ENCODE results near the gene PSMB9.
"Not testable (repeated sequence)": the region's sequence is repeated elsewhere in the genome, so short reads cannot be mapped to it uniquely, and the experiment has no call there.

The PSMB9 gene

GRCh38 chr6:32865724-32866443 is 11.9 kb downstream of the PSMB9 start:
- TF ChIP-seq YY1 (IDR thresholded peaks at IDR 0.05; ENCODE audit: insufficient read depth, insufficient read length) (no peak), ZNF274 (IDR thresholded peaks at IDR 0.05; ENCODE audit: low read depth, low read length) (no peak), SUZ12 (IDR thresholded peaks at IDR 0.05; ENCODE audit: extremely low read depth, insufficient read depth, insufficient read length) (no peak)
- no peaks in the 10 kb centered on the region for H3K36me3 ChIP-seq (ENCODE audit: insufficient read depth, insufficient read length, low read length)
- no peaks in the 10 kb centered on the region for H3K9me3 ChIP-seq (ENCODE audit: insufficient read depth, low read length)
- no peak overlapping the region for H3K9ac ChIP-seq (ENCODE audit: insufficient read length, low read depth)
- H3K4me3 ChIP-seq (ENCODE audit: insufficient read length, low read depth), result no peak overlapping the region
- no peaks in the 10 kb centered on the region for H3K4me1 ChIP-seq (ENCODE audit: insufficient read depth, insufficient read length)
- DNase-seq (ENCODE audit: low read depth, low spot score), result no peak
- no peaks in the 10 kb centered on the region for H3K27me3 ChIP-seq (ENCODE audit: insufficient read depth, insufficient read length)

- no peak overlapping the region for H3K9ac ChIP-seq (ENCODE audit: insufficient read length, low read depth)
Measured at GRCh38 chr6:32867022-32867477, 13.1 kb downstream of the PSMB9 start.

GRCh38 chr6:32867554-32868256 is 13.7 kb downstream of the PSMB9 start:
- no peaks in the 10 kb centered on the region for H3K36me3 ChIP-seq (ENCODE audit: insufficient read depth, insufficient read length, low read length)
- H3K4me1 ChIP-seq (ENCODE audit: insufficient read depth, insufficient read length), result no peaks in the 10 kb centered on the region
- H3K27me3 ChIP-seq (ENCODE audit: insufficient read depth, insufficient read length), result no peaks in the 10 kb centered on the region
- H3K9me3 ChIP-seq (ENCODE audit: insufficient read depth, low read length), result no peaks in the 10 kb centered on the region
- no peak for DNase-seq (ENCODE audit: low read depth, low spot score)
- H3K9ac ChIP-seq (ENCODE audit: insufficient read length, low read depth), result no peak overlapping the region
- TF ChIP-seq SUZ12 (IDR thresholded peaks at IDR 0.05; ENCODE audit: extremely low read depth, insufficient read depth, insufficient read length), result no peak
- TF ChIP-seq ZNF274 (IDR thresholded peaks at IDR 0.05; ENCODE audit: low read depth, low read length), result no peak
- no peak for TF ChIP-seq YY1 (IDR thresholded peaks at IDR 0.05; ENCODE audit: insufficient read depth, insufficient read length)
- H3K4me3 ChIP-seq (ENCODE audit: insufficient read length, low read depth), result no peak overlapping the region

More at GRCh38 chr6:32867022-32867477, 13.1 kb downstream of the PSMB9 start:
- Histone ChIP-seq H3K4me1 (ENCODE audit: insufficient read depth, insufficient read length) (no peaks in the 10 kb centered on the region), H3K9me3 (ENCODE audit: insufficient read depth, low read length) (no peaks in the 10 kb centered on the region), H3K36me3 (ENCODE audit: insufficient read depth, insufficient read length, low read length) (no peaks in the 10 kb centered on the region), H3K4me3 (ENCODE audit: insufficient read length, low read depth) (no peak overlapping the region), H3K27me3 (ENCODE audit: insufficient read depth, insufficient read length) (no peaks in the 10 kb centered on the region)
- TF ChIP-seq SUZ12 (IDR thresholded peaks at IDR 0.05; ENCODE audit: extremely low read depth, insufficient read depth, insufficient read length) (no peak), ZNF274 (IDR thresholded peaks at IDR 0.05; ENCODE audit: low read depth, low read length) (no peak), YY1 (IDR thresholded peaks at IDR 0.05; ENCODE audit: insufficient read depth, insufficient read length) (no peak)
- no peak for DNase-seq (ENCODE audit: low read depth, low spot score)

GRCh38 chr6:32868257-32868788 is 14.3 kb downstream of the PSMB9 start:
- Histone ChIP-seq H3K9me3 (ENCODE audit: insufficient read depth, low read length) (no peaks in the 10 kb centered on the region), H3K4me3 (ENCODE audit: insufficient read length, low read depth) (no peak overlapping the region), H3K4me1 (ENCODE audit: insufficient read depth, insufficient read length) (no peaks in the 10 kb centered on the region), H3K36me3 (ENCODE audit: insufficient read depth, insufficient read length, low read length) (no peaks in the 10 kb centered on the region), H3K9ac (ENCODE audit: insufficient read length, low read depth) (no peak overlapping the region), H3K27me3 (ENCODE audit: insufficient read depth, insufficient read length) (no peaks in the 10 kb centered on the region)
- TF ChIP-seq YY1 (IDR thresholded peaks at IDR 0.05; ENCODE audit: insufficient read depth, insufficient read length) (no peak), ZNF274 (IDR thresholded peaks at IDR 0.05; ENCODE audit: low read depth, low read length) (no peak), SUZ12 (IDR thresholded peaks at IDR 0.05; ENCODE audit: extremely low read depth, insufficient read depth, insufficient read length) (no peak)
- DNase-seq (ENCODE audit: low read depth, low spot score), result no peak

GRCh38 chr6:32873947-32874346 is 20.0 kb downstream of the PSMB9 start:
- not testable (repeated sequence) for H3K9ac ChIP-seq (ENCODE audit: insufficient read length, low read depth); H3K4me3 ChIP-seq (ENCODE audit: insufficient read length, low read depth); H3K9me3 ChIP-seq (ENCODE audit: insufficient read depth, low read length); DNase-seq (ENCODE audit: low read depth, low spot score); H3K4me1 ChIP-seq (ENCODE audit: insufficient read depth, insufficient read length); H3K36me3 ChIP-seq (ENCODE audit: insufficient read depth, insufficient read length, low read length); H3K27me3 ChIP-seq (ENCODE audit: insufficient read depth, insufficient read length)

- Histone ChIP-seq H3K27me3 (ENCODE audit: insufficient read depth, insufficient read length) (no peaks in the 10 kb centered on the region), H3K9me3 (ENCODE audit: insufficient read depth, low read length) (no peaks in the 10 kb centered on the region), H3K4me3 (ENCODE audit: insufficient read length, low read depth) (no peak overlapping the region), H3K36me3 (ENCODE audit: insufficient read depth, insufficient read length, low read length) (no peaks in the 10 kb centered on the region), H3K4me1 (ENCODE audit: insufficient read depth, insufficient read length) (no peaks in the 10 kb centered on the region), H3K9ac (ENCODE audit: insufficient read length, low read depth) (no peak overlapping the region)
- DNase-seq (ENCODE audit: low read depth, low spot score), result no peak
- no peak for TF ChIP-seq YY1 (IDR thresholded peaks at IDR 0.05; ENCODE audit: insufficient read depth, insufficient read length)
- TF ChIP-seq ZNF274 (IDR thresholded peaks at IDR 0.05; ENCODE audit: low read depth, low read length), result no peak
- TF ChIP-seq SUZ12 (IDR thresholded peaks at IDR 0.05; ENCODE audit: extremely low read depth, insufficient read depth, insufficient read length), result no peak
Measured at GRCh38 chr6:32876603-32877002, 22.6 kb downstream of the PSMB9 start.

GRCh38 chr6:32879691-32880090 is 25.7 kb downstream of the PSMB9 start:
- TF ChIP-seq SUZ12 (IDR thresholded peaks at IDR 0.05; ENCODE audit: extremely low read depth, insufficient read depth, insufficient read length) (no peak), ZNF274 (IDR thresholded peaks at IDR 0.05; ENCODE audit: low read depth, low read length) (no peak), YY1 (IDR thresholded peaks at IDR 0.05; ENCODE audit: insufficient read depth, insufficient read length) (no peak)
- no peaks in the 10 kb centered on the region for H3K27me3 ChIP-seq (ENCODE audit: insufficient read depth, insufficient read length)
- no peak overlapping the region for H3K4me3 ChIP-seq (ENCODE audit: insufficient read length, low read depth)
- no peaks in the 10 kb centered on the region for H3K4me1 ChIP-seq (ENCODE audit: insufficient read depth, insufficient read length)
- no peaks in the 10 kb centered on the region for H3K9me3 ChIP-seq (ENCODE audit: insufficient read depth, low read length)
- no peak overlapping the region for H3K9ac ChIP-seq (ENCODE audit: insufficient read length, low read depth)
- no peak for DNase-seq (ENCODE audit: low read depth, low spot score)
- no peaks in the 10 kb centered on the region for H3K36me3 ChIP-seq (ENCODE audit: insufficient read depth, insufficient read length, low read length)

- H3K9me3 ChIP-seq (ENCODE audit: insufficient read depth, low read length); H3K9ac ChIP-seq (ENCODE audit: insufficient read length, low read depth): not testable (repeated sequence)
Measured at GRCh38 chr6:32880962-32881361, 27.0 kb downstream of the PSMB9 start.

More at GRCh38 chr6:32880962-32881361, 27.0 kb downstream of the PSMB9 start:
- not testable (repeated sequence) for H3K27me3 ChIP-seq (ENCODE audit: insufficient read depth, insufficient read length); H3K4me1 ChIP-seq (ENCODE audit: insufficient read depth, insufficient read length); DNase-seq (ENCODE audit: low read depth, low spot score); H3K36me3 ChIP-seq (ENCODE audit: insufficient read depth, insufficient read length, low read length); H3K4me3 ChIP-seq (ENCODE audit: insufficient read length, low read depth)
